KG1 (cell line): ENCODE measurements around the gene APIP.

Experiments used
- DNase-seq: peaks from one replicate; lab custom pipeline; 2025; lab: John Stamatoyannopoulos, UW

The APIP gene

GRCh38 chr11:34887260-34887659, 28.9 kb downstream of the APIP start:
- DNase-seq: no peak

- DNase-seq: no peak
Measured at GRCh38 chr11:34886609-34887008, 29.6 kb downstream of the APIP start.

DNA sequence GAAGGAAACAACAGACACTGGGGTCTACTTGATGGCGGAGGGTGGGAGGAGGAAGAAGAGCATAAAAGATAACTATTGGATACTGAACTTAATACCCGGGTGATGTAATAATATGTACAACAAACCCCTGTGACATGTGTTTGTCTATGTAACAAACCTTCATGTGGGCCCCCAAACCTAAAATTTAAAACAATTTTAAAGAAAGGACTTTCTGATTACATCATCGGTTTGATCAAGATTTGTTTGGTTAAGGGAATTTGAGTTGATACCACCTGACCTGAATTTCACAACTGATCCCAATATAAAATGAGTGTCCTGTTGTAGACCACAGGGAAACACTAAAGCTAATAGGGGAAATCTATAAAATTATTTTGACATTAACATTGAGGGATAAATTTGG, 34.3 kb downstream of the APIP start:
- DNase-seq: no peak

GRCh38 chr11:34877375-34877975, 38.7 kb downstream of the APIP start:
- DNase-seq: no peak

GRCh38 chr11:34874202-34874601, 42.0 kb downstream of the APIP start:
- DNase-seq: no peak

DNA sequence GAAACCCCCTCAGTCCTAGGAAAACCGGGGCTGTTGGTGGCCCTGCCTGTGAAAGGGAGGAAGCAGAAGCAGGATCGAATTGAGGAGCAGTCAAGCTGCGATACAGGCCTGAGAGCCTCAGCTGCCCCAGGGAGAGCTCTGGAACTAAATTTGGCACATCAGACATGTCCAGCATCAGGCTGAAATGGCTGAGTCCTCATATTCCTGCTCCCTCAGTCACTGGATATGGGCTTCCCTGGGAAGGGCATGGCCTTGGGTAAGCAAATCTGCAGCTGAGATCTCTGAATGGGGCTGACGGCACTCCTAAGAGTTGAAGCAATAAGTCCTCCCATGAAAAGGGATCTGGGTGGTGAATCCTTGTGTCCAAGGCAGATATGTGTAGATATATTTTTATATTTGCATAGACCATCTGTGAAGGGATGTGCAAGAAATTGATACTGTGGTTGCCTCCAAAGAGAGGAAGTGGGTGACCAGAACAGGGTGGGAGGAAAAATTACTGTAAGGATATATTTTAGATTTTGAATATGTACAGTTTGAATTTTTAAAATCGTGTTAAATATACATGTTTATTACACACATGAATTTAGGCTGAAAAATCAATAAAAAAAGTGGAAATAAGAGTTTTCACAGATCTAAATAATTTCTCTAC, 45.5 kb downstream of the APIP start:
- DNase-seq: no peak

- DNase-seq: no peak
Measured at GRCh38 chr11:34869425-34869824, 46.8 kb downstream of the APIP start.

- no peak for DNase-seq
Measured at GRCh38 chr11:34866375-34866774, 49.8 kb downstream of the APIP start.

DNA sequence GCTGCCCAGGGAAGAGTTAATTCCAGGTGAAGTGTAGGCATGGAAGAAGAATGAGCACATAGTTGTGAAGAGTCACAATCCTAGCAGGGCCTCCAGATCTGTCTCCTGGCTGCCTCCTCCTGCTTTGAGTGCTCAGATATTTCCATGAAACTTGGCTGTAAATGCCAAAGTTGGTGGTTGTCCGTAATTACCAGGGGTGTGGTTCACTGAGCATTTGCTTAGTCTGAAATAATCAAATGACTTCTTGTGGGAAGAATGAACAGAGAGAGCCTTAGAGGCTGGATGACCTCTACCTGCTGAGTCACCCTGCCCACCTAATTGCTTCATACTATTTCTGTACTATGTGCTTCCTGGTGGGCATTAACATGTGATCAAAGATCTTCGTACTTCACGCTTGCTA, 50.9 kb downstream of the APIP start:
- DNase-seq: no peak

DNA sequence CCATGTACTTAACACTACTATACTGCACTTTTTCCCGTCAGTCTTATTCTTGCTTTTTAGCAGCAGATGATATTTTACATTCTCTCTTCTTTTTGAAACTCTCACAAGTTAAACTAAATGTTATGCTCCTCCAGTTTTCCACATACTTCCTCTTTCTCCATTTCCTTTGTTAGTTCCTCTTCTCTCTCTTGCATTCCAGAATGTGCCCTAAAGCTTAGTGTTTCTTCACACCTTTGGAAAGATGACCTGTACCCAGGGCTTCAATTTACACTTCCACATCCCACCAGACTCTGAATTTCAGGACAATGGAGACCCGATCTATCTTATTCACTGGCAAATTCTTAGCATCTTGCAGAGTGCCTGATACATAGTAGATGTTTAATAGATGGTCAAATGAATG, 51.8 kb downstream of the APIP start:
- no peak for DNase-seq

GRCh38 chr11:34863048-34863447, 53.1 kb downstream of the APIP start:
- DNase-seq: no peak

DNA sequence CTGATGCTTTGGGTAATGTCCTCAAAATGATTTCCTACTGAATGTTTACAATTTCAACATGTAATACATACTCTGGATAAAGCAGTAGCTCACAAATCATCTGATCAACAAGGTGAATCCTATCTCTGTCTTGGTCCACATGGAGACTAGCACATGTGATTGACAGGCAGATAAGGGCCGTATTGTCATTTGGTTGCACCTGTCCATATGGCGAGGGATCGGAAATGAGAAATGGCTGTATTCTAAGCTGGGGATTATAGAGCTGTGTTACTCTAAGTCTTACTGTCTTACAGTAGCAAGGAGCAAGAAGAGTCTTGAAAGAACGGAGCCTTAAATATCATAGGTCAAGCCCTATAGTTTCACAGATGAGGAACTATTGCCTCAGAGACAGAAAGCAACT, 55.7 kb downstream of the APIP start:
- DNase-seq: no peak

DNA sequence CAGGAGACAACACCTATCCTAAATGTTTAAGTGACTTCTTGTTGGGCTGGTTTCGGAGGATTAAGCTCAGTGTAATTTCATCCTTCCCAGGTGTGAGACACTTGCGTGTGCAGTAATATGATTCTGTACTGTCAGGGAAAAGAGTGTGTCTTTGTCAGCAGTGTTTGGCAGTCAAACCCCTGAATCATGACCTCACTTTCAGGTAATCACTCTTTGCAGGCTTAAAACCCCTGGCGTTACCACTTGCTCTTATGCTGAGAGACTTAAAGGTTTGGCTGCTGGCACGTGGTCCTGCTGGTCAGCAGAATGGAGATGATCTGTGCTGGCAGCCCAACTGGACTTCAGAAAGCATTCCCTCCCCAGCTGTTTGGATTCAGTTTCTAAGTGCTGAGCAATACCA, 56.1 kb downstream of the APIP start:
- no peak for DNase-seq

- no peak for DNase-seq
Measured at GRCh38 chr11:34859496-34859895, 56.7 kb downstream of the APIP start.

DNA sequence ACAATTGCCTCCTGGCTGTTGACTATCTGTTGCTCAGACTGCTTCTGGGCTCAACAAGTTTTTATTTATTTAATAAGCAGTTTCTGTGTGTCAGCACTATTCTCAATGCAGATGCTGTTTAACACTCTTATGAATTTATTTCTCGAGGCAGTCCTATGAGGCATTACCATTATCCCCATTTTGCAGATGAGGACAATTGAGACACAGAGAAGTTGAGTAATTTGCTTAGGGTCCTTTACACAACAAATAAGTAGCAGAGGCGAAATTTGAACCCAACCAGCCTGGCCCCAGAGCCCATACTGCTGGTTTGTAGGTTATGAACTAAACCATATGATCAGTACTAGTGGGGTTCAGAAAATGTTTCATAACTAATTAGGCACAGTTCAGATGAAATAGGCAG, 58.7 kb downstream of the APIP start:
- no peak for DNase-seq

DNA sequence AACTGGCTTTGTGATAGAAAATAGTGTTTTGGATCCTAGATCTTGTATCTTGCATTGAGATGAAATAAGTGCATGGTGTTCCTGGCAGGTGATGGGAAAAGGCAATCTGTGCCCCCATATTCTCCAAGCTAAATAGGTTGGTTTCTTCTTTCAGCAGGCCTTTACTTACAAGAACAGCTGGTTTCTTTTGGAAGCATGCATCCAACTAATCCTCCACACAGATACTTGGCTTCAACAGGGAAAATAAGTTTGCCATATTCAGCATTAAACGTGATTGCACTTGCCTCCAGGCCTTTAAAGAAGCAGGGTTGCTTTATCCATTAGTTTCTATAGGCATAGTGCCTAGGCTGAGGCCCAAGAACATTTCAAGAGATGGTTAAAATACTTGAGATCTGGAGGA, 59.9 kb downstream of the APIP start:
- no peak for DNase-seq

DNA sequence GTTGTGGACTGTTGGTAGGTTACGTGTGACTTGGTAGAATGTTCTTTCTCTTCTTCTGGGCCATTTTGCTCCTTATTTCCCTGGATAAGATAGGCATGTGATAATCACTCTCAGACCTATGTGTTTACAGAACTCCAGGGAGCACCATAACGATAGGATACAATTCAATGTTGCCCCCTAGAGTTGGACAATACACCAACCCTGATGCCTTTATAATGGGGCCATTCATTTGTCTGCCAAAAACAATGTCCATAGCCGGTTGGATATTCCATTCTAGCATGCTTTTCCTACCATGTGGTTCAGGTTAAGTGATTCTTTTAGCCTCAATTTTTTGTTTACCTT, 60.5 kb downstream of the APIP start:
- DNase-seq: no peak

DNA sequence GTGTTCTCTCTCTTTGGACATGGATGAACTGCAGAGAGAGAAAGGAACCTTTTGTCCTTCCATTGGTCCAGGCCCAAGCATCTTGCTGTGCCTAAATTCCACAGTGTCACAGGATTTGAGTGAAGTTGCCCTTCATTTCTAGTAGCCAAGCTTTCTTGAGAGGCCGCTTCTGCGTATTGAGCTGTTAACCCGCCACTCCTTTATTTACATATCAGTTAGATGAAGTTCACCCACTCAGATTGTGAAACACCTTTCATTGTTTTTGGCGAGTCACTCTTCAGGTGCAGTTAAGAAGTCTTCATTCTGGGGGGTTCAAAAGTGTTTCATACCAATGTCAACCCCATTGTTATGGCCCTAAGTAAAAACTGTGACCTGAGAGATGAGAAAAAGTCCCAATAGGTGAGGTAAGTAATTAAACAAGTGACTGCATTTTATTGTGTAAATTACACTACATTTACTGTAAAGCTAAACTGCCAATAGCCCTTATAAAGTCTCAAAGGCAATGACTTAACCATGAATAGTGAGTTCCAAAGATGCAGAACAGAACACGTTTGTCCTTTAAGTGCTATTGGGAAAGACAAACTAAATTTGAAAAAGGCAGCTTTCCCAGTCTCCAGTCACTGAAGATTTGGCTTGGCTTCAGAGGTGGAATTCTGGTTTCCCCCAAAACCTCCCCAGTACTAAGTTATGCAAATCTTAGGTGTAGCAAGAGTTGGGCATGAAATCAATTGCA, 61.0 kb downstream of the APIP start:
- no peak for DNase-seq

GRCh38 chr11:34851916-34852315, 64.3 kb downstream of the APIP start:
- no peak for DNase-seq

- DNase-seq: no peak
Measured at GRCh38 chr11:34850334-34850733, 65.8 kb downstream of the APIP start.

DNA sequence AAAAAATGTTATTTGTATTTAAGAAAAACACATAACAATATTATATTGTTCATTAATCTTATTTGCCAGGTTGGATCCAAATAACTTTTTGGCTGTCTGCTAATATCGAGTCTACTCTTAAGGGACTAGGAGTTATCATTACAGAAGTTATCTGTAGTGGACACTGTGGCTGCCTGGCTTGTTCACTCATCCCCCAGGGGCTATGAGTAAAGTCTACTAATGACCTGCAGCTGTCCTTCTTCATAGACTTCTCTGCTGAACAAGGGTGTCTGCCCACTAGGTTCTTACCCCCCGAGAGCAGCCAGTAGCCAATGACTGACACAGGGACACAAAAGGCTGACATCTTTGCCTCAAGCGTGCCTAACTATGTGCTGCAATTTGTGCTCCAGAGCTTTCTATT, 69.7 kb downstream of the APIP start:
- DNase-seq: no peak

DNA sequence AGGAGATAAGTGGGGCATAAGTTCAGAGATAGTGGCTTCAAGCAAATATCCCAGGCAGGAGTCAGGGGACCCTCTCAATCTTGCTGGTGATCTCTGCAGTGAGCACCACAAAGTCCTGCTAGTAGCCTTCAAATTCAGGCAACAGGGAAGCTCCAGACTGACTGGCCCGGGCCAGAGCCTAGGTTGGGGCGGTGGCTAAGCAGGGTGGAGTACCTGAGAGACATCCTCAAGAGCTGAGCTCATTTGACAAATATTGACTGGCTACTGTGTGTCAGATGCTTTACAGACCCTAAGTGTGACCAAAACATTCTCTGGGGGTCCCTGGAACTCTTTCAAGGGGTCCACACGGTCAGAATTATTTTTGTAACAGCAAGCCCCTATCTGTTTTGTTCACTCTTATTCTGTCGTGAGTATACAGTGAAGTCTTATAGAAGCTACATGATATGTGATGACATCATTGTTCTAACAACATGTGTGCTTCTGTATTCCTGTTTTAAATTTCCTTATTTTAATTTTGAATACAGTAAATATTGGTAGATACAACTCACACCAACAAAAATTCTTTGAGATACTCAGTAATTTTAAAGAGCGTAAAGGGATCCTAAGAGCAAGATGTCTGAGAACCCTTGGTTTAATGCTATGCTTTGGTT, 71.6 kb downstream of the APIP start:
- no peak for DNase-seq

- DNase-seq: no peak
Measured at GRCh38 chr11:34843271-34843670, 72.9 kb downstream of the APIP start.
